IPS-NIHi7 (cell line): ENCODE results near the gene NRIP1.
"Not testable (repeated sequence)": the region's sequence is repeated elsewhere in the genome, so short reads cannot be mapped to it uniquely, and the experiment has no call there.

Experiments used
- DNase-seq: peaks from one replicate; pipeline ENCODE4 v3.0.0; 2012; ENCODE audit warnings: mixed read lengths; ENCODE audit errors: extremely low spot score

NRIP1 gene

GRCh38 chr21:15037095-15037899 lies 27.5 kb downstream of the NRIP1 start:
- no peak for DNase-seq

GRCh38 chr21:15036189-15036588 lies 28.6 kb downstream of the NRIP1 start:
- DNase-seq = no peak

- no peak for DNase-seq
These were observed 30.5 kb downstream of the NRIP1 start for GRCh38 chr21:15034126-15034853.

GRCh38 chr21:15031790-15032357 lies 32.9 kb downstream of the NRIP1 start:
- no peak for DNase-seq

- DNase-seq = not testable (repeated sequence)
These were observed 33.4 kb downstream of the NRIP1 start for GRCh38 chr21:15031362-15031761.

GRCh38 chr21:15030861-15031260 lies 33.9 kb downstream of the NRIP1 start:
- DNase-seq = not testable (repeated sequence)

GRCh38 chr21:15029077-15029476 lies 35.7 kb downstream of the NRIP1 start:
- DNase-seq = no peak

GRCh38 chr21:15028186-15028585 lies 36.6 kb downstream of the NRIP1 start:
- DNase-seq = no peak

- no peak for DNase-seq
These were observed 37.7 kb downstream of the NRIP1 start for GRCh38 chr21:15027056-15027455.

GRCh38 chr21:15026370-15026769 lies 38.4 kb downstream of the NRIP1 start:
- DNase-seq = no peak

- DNase-seq = no peak
These were observed 41.0 kb downstream of the NRIP1 start for GRCh38 chr21:15023776-15024175.

GRCh38 chr21:15022608-15023261 lies 42.1 kb downstream of the NRIP1 start:
- DNase-seq = no peak

GRCh38 chr21:15020797-15021196 lies 44.0 kb downstream of the NRIP1 start:
- no peak for DNase-seq

- no peak for DNase-seq
These were observed 46.4 kb downstream of the NRIP1 start for GRCh38 chr21:15018382-15018781.

- DNase-seq = no peak
These were observed 49.0 kb downstream of the NRIP1 start for GRCh38 chr21:15015622-15016471.

- no peak for DNase-seq
These were observed 50.6 kb downstream of the NRIP1 start for GRCh38 chr21:15014221-15014620.

- DNase-seq = no peak
These were observed 52.8 kb downstream of the NRIP1 start for GRCh38 chr21:15011967-15012366.

- no peak for DNase-seq
These were observed 54.2 kb downstream of the NRIP1 start for GRCh38 chr21:15010645-15011044.

- no peak for DNase-seq
These were observed 54.9 kb downstream of the NRIP1 start for GRCh38 chr21:15009837-15010363.

- no peak for DNase-seq
These were observed 57.0 kb downstream of the NRIP1 start for GRCh38 chr21:15007716-15008296.
